ENCODE data around the gene NCK2. TPM values are rescaled to one million over a fixed set of nuclear protein-coding genes. Genes with fewer than 3 reads are reported as not detected.

Gene NCK2
- total and polyA plus RNA-seq, 4 donors = 19.3 to 54.4 (median 33.9) TPM

- Histone ChIP-seq H3K9ac (ENCODE audit: insufficient read depth in 1 of 2, low read length in 2 of 2) (no peak overlapping the region), H3K9me3 (ENCODE audit: control insufficient read depth in 4 of 4, insufficient read depth in 3 of 4, low read length in 3 of 4) (no peaks in the 10 kb centered on the region), H3K36me3 (ENCODE audit: control insufficient read depth in 4 of 4, insufficient read depth in 4 of 4, low read length in 4 of 4) (peaks cover 0 to 3% (median 0%) of the 10 kb centered on the region in 4 donors), H3K27me3 (ENCODE audit: control insufficient read depth in 3 of 3, insufficient read depth in 3 of 3, low read length in 2 of 3) (no peaks in the 10 kb centered on the region), H3K4me3 (no peak overlapping the region), H3K4me1 (ENCODE audit: control insufficient read depth in 5 of 5, insufficient read depth in 5 of 5, low read length in 5 of 5) (peaks cover 0 to 4% (median 1%) of the 10 kb centered on the region in 5 donors), H3K27ac (ENCODE audit: low read depth in 1 of 2, low read length in 1 of 2) (no peak overlapping the region)
- TF ChIP-seq, protein P1, sequence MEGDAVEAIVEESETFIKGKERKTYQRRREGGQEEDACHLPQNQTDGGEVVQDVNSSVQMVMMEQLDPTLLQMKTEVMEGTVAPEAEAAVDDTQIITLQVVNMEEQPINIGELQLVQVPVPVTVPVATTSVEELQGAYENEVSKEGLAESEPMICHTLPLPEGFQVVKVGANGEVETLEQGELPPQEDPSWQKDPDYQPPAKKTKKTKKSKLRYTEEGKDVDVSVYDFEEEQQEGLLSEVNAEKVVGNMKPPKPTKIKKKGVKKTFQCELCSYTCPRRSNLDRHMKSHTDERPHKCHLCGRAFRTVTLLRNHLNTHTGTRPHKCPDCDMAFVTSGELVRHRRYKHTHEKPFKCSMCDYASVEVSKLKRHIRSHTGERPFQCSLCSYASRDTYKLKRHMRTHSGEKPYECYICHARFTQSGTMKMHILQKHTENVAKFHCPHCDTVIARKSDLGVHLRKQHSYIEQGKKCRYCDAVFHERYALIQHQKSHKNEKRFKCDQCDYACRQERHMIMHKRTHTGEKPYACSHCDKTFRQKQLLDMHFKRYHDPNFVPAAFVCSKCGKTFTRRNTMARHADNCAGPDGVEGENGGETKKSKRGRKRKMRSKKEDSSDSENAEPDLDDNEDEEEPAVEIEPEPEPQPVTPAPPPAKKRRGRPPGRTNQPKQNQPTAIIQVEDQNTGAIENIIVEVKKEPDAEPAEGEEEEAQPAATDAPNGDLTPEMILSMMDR (IDR thresholded peaks at IDR 0.05; ENCODE audit: control extremely low read depth, extremely low read depth) = no peak
- WGBS, 2 donors = 41 to 57% methylated on average over 6 to 7 of the region's 7 CpGs
- no peak for ATAC-seq (ENCODE audit: insufficient read depth, low FRiP score)
- no peak for DNase-seq
Measured at GRCh38 chr2:105861200-105861599, 116.5 kb downstream of the NCK2 start.

DNA sequence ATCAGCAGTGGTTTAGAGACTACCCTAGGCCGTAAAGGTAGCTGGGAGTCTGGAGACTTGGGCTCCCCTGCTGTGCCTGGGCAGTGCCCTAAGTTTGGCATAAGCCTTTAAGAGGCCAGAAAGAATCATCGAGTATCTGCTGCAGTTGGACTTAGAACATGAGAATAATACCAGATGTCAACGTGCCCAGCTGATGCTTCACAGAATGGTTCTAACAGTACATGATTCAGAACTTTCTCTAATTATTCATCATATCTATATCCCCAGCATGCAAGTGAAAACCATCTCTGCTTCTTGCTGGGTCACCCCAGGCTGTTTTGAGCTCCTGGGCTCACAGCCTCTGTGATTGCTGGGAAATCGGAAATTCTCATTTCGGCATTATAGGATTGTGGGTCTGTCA is 118.1 kb downstream of the NCK2 start:
- 91 to 96% methylated on average over 5 of the region's 5 CpGs for WGBS, 2 donors
- H3K9ac ChIP-seq (ENCODE audit: insufficient read depth in 1 of 2, low read length in 2 of 2) = no peak overlapping the region

DNA sequence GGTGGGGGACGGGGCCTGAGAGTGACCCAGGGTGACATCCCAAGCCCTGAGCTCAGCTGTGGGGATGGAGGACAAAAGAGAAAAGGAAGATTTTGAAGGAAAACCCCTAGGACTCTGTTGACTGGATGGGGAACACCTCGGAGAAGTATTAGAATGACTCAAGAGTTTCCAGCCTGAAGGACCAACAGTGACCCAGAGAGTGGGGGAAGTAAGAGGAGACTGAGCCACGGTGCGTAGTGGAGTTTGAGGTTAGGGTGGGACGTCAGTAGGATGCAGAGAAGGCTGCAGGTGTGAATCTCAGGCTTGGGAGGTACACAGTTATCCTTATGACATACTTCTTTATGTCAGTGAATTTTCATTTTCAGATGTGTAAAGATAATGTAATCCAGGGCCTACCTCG is 119.5 kb downstream of the NCK2 start:
- no peaks in the 10 kb centered on the region for H3K36me3 ChIP-seq (ENCODE audit: control insufficient read depth in 4 of 4, insufficient read depth in 4 of 4, low read length in 4 of 4)
- DNase-seq = no peak
- WGBS, 2 donors = 79 to 83% methylated on average over 6 of the region's 6 CpGs
- H3K4me3 ChIP-seq = no peak overlapping the region
- no peaks in the 10 kb centered on the region for H3K27me3 ChIP-seq (ENCODE audit: control insufficient read depth in 3 of 3, insufficient read depth in 3 of 3, low read length in 2 of 3)
- no peak for ATAC-seq (ENCODE audit: insufficient read depth, low FRiP score)
- no peak overlapping the region for H3K9ac ChIP-seq (ENCODE audit: insufficient read depth in 1 of 2, low read length in 2 of 2)
- no peak overlapping the region for H3K27ac ChIP-seq (ENCODE audit: low read depth in 1 of 2, low read length in 1 of 2)
- peaks cover 4 to 34% (median 9%) of the 10 kb centered on the region in 5 donors for H3K4me1 ChIP-seq (ENCODE audit: control insufficient read depth in 5 of 5, insufficient read depth in 5 of 5, low read length in 5 of 5)
- H3K9me3 ChIP-seq (ENCODE audit: control insufficient read depth in 4 of 4, insufficient read depth in 3 of 4, low read length in 3 of 4) = no peaks in the 10 kb centered on the region
- TF ChIP-seq, protein P1 (IDR thresholded peaks at IDR 0.05; ENCODE audit: control extremely low read depth, extremely low read depth) = no peak

More for the DNA sequence above, 118.1 kb downstream of the NCK2 start:
- no peak for ATAC-seq (ENCODE audit: insufficient read depth, low FRiP score)
- Histone ChIP-seq H3K9me3 (ENCODE audit: control insufficient read depth in 4 of 4, insufficient read depth in 3 of 4, low read length in 3 of 4) (no peaks in the 10 kb centered on the region), H3K27ac (ENCODE audit: low read depth in 1 of 2, low read length in 1 of 2) (no peak overlapping the region), H3K36me3 (ENCODE audit: control insufficient read depth in 4 of 4, insufficient read depth in 4 of 4, low read length in 4 of 4) (peaks cover 0 to 2% (median 0%) of the 10 kb centered on the region in 4 donors), H3K27me3 (ENCODE audit: control insufficient read depth in 3 of 3, insufficient read depth in 3 of 3, low read length in 2 of 3) (no peaks in the 10 kb centered on the region), H3K4me3 (no peak overlapping the region), H3K4me1 (ENCODE audit: control insufficient read depth in 5 of 5, insufficient read depth in 5 of 5, low read length in 5 of 5) (peaks cover 2 to 20% (median 7%) of the 10 kb centered on the region in 5 donors)
- DNase-seq = no peak
- TF ChIP-seq, protein P1 (IDR thresholded peaks at IDR 0.05; ENCODE audit: control extremely low read depth, extremely low read depth) = no peak
